Measurements from ENCODE around the gene APEX1.

- no peak for TF ChIP-seq EZH2 (IDR thresholded peaks at IDR 0.05; ENCODE audit: insufficient read depth, poor library complexity, severe bottlenecking)
- no peak for TF ChIP-seq EZH2phosphoT487 (IDR thresholded peaks at IDR 0.05; ENCODE audit: insufficient read depth, low read depth)
These were observed 38.8 kb upstream of the APEX1 start for GRCh38 chr14:20416223-20416622.

All from GM23248 (cell line).